ENCODE measurements around the gene ACOD1.

DNA sequence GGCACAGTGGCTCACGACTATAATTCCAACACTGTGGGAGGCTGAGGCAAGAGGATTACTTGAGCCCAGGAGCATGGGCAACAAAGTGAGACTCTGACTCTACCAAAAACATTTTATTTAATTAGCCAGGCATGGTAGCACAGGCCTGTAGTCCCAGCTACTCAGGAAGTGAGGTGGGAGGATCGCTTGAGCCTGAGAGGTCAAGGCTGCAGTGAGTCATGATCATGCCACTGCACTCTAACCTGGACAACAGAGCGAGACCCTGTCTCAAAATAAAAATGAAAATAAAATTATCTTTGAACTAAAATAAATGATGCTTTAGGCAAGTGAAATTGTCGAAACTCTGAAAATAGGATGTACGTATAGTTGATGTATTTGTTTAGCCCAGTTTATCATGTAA is 35.4 kb downstream of the ACOD1 start:
- TF ChIP-seq YY1 (IDR thresholded peaks at IDR 0.05; ENCODE audit: insufficient read depth, insufficient read length) (no peak), SUZ12 (IDR thresholded peaks at IDR 0.05; ENCODE audit: extremely low read depth, insufficient read depth, insufficient read length) (no peak)
